K562 (cell line): ENCODE measurements around the gene FGFRL1. TPM values are rescaled to one million over a fixed set of nuclear protein-coding genes. Genes with fewer than 3 reads are reported as not detected.

ENCODE experiments used
- ATAC-seq: fragments of 200-7000 bp; cut with Tn5 transposase; 3 replicates; pipeline ENCODE4 v1.9.1; 2020; ENCODE audit warnings: moderate library complexity
- BruUV-seq: library from RNA; stranded (reverse); fragments of 400-500 nt; replicated peaks from 2 replicates; lab custom pipeline; 2021; lab: Mats Ljungman, UMichigan
- CTCF ChIA-PET: fragments of 300-600 bp; formaldehyde crosslinking; extraction: SDS; loops from one replicate; lab custom pipeline; 2021; ENCODE audit warnings: low intra/inter-chr PET ratio; lab: Yijun Ruan, JAX
- POLR2A ChIA-PET: fragments of 300-600, 350-650 bp; sonication (Branson Sonifier 250); formaldehyde crosslinking; extraction: SDS; loops from one replicate; lab custom pipeline; 2021; ENCODE audit warnings: antibody characterized with exemption, inconsistent platforms; lab: Yijun Ruan, JAX
- DNase-seq, 4 experiments: peaks; one replicate each; pipeline versions ENCODE4 v3.0.0 to v3.0.0-alpha.2; 2011 to 2018; ENCODE audit warnings: low spot score in 3 of 4, mixed read lengths in 3 of 4; ENCODE audit errors: extremely low read depth in 1 of 4
- FAIRE-seq: peaks from 2 replicates; lab custom pipeline; 2011; peaks lifted over from hg19 to GRCh38; lab: Jason Lieb, UNC
- H2AFZ ChIP-seq: 2 replicates; pipeline ENCODE4 v1.6.0; 2011; ENCODE audit warnings: low read depth, low read length, control low read depth, inconsistent platforms
- H3K27ac ChIP-seq: fragments of 200-600 bp; 3 replicates; pipeline ENCODE4 v1.8.0; 2011; ENCODE audit warnings: low read depth, mild to moderate bottlenecking, control low read depth, inconsistent platforms, low read length, moderate library complexity, mixed read lengths; ENCODE audit errors: extremely low read depth
- H3K27me3 ChIP-seq, 2 experiments: fragments of 300-600 bp in 1 of 2; 2 replicates in 1 of 2; 3 replicates in 1 of 2; pipeline versions ENCODE4 v1.6.0 to v1.8.0; 2011; ENCODE audit warnings: inconsistent platforms in 2 of 2, low read length in 2 of 2, mild to moderate bottlenecking in 1 of 2, mixed read lengths in 1 of 2, moderate library complexity in 1 of 2; ENCODE audit not compliant: control insufficient read depth in 2 of 2, insufficient read depth in 2 of 2
- H3K36me3 ChIP-seq: fragments of 300-600 bp; 3 replicates; pipeline ENCODE4 v1.8.0; 2011; ENCODE audit warnings: mild to moderate bottlenecking, low read length, inconsistent platforms; ENCODE audit not compliant: control insufficient read depth, insufficient read depth
- H3K4me1 ChIP-seq, 2 experiments: fragments of 200-600 bp in 1 of 2; replicated peaks in 1 of 2; 2 replicates in 1 of 2; 3 replicates in 1 of 2; pipeline versions ENCODE4 v1.5.1 to v1.8.0; 2011; ENCODE audit warnings: inconsistent platforms in 2 of 2, low read length in 2 of 2, mild to moderate bottlenecking in 1 of 2, mixed read lengths in 1 of 2, moderate library complexity in 1 of 2; ENCODE audit not compliant: control insufficient read depth in 2 of 2, insufficient read depth in 2 of 2
- H3K4me2 ChIP-seq: 2 replicates; pipeline ENCODE4 v1.6.1; 2011; ENCODE audit warnings: low read length, control low read depth, inconsistent platforms, mixed read lengths; ENCODE audit not compliant: insufficient read depth
- H3K4me3 ChIP-seq: fragments of 200-600 bp; sonication (generic), shearing (Covaris generic); 2 replicates; pipeline ENCODE4 v1.5.1; 2016; ENCODE audit warnings: control low read depth, inconsistent platforms
- H3K79me2 ChIP-seq: fragments of 200-600 bp; 3 replicates; pipeline ENCODE4 v1.8.0; 2011; ENCODE audit warnings: low read length, inconsistent platforms; ENCODE audit not compliant: control insufficient read depth, insufficient read depth
- H3K9ac ChIP-seq, 2 experiments: 2 replicates each; pipeline versions ENCODE4 v1.6.0 to v1.6.1; 2011; ENCODE audit warnings: low read depth in 2 of 2, low read length in 2 of 2, control low read depth in 1 of 2, inconsistent platforms in 1 of 2, mild to moderate bottlenecking in 1 of 2, mixed read lengths in 1 of 2; ENCODE audit not compliant: insufficient read depth in 1 of 2
- H3K9me1 ChIP-seq: one replicate; pipeline ENCODE4 v1.6.0; 2011; ENCODE audit warnings: inconsistent platforms, mild to moderate bottlenecking, low read length, moderate library complexity; ENCODE audit not compliant: control insufficient read depth, insufficient read depth
- H3K9me3 ChIP-seq: replicated peaks from 2 replicates; pipeline ENCODE4 v1.5.1; 2011; ENCODE audit warnings: low read depth, low read length, inconsistent platforms; ENCODE audit not compliant: control insufficient read depth, insufficient read depth
- H4K20me1 ChIP-seq: replicated peaks from 2 replicates; pipeline ENCODE4 v1.6.1; 2011; ENCODE audit warnings: low read length, inconsistent platforms, mixed read lengths; ENCODE audit not compliant: control insufficient read depth, insufficient read depth
- BCOR ChIP-seq: fragments of 450-650 bp; IDR thresholded peaks from 2 replicates; pipeline ENCODE4 v1.6.1; 2016
- CHD2 ChIP-seq: IDR thresholded peaks from 2 replicates; pipeline ENCODE4 v1.6.1; 2011; ENCODE audit warnings: low read depth, low read length
- ILF3 ChIP-seq: fragments of 450-650 bp; IDR thresholded peaks from 2 replicates; pipeline ENCODE4 v1.6.1; 2018; ENCODE audit warnings: antibody characterized with exemption, mild to moderate bottlenecking, moderate library complexity, borderline replicate concordance
- MITF ChIP-seq: IDR thresholded peaks from 2 replicates; pipeline ENCODE4 v1.6.1; 2014; ENCODE audit warnings: antibody characterized with exemption
- NCOA4 ChIP-seq: fragments of 450-650 bp; IDR thresholded peaks from 2 replicates; pipeline ENCODE4 v1.6.1; 2018; ENCODE audit warnings: mild to moderate bottlenecking; ENCODE audit not compliant: partially characterized antibody
- NEUROD1 ChIP-seq: fragments of 150-350 bp; IDR thresholded peaks from 2 replicates; pipeline ENCODE4 v1.6.1; 2014; ENCODE audit warnings: borderline replicate concordance, low read length, low read depth; ENCODE audit not compliant: partially characterized antibody
- RCOR1 ChIP-seq, 2 experiments: IDR thresholded peaks; 2 replicates each; pipeline ENCODE4 v1.6.1; 2012; ENCODE audit warnings: low read depth in 2 of 2, low read length in 2 of 2, borderline replicate concordance in 1 of 2, improper control_type of control experiment in 1 of 2
- TAF1 ChIP-seq: IDR thresholded peaks from 2 replicates; pipeline ENCODE4 v1.6.1; 2011; ENCODE audit warnings: mild to moderate bottlenecking, low read length, moderate library complexity; ENCODE audit not compliant: insufficient read depth, control insufficient read depth, severe bottlenecking; ENCODE audit errors: extremely low read depth
- ZFP36 ChIP-seq: fragments of 150-350 bp; IDR thresholded peaks from 2 replicates; pipeline ENCODE4 v1.6.1; 2018; ENCODE audit warnings: low read length, low read depth; ENCODE audit not compliant: partially characterized antibody
- ZSCAN32 ChIP-seq: fragments of 450-650 bp; formaldehyde crosslinking; IDR thresholded peaks from 2 replicates; pipeline ENCODE4 v1.4.0; 2020; ENCODE audit warnings: mild to moderate bottlenecking, moderate library complexity
- WGBS: fragments of 100-300 bp; shearing (Covaris generic); methylation state at CpG from one replicate; pipeline ENCODE4 v1.1.6; 2016; ENCODE audit warnings: low coverage, mixed read lengths; ENCODE audit not compliant: insufficient coverage; ENCODE audit errors: missing lambda C conversion rate; 5-methylcytosine and 5-hydroxymethylcytosine counted together
- in situ Hi-C: fragments of 300-500 bp; cut with MboI; formaldehyde crosslinking; loops from 4 replicates; pipeline ENCODE4 v1.15.0; 2018; ENCODE audit warnings: inconsistent platforms, mixed read lengths
- intact Hi-C: fragments of 100-400 bp; cut with micrococcal nuclease; formaldehyde crosslinking; loops from 2 replicates; pipeline ENCODE4 v1.14.2; 2022
- polyA plus RNA-seq, 8 experiments: library from polyadenylated mRNA; depleted of rRNA in 4 of 8; stranded (reverse) in 5 of 8; unstranded in 3 of 8; fragments of >200 nt; fragmentation: Nextera tagmentation in 2 of 8; fragmentation: Illumina TruSeq in 1 of 8; extraction: Ambion mirVana in 2 of 8; extraction: Trizol in 1 of 8; gene quantifications; 2 replicates each; pipeline versions ENCODE4 v1.2.1 to v1.2.3, GENCODE V29; 2011 to 2014; ENCODE audit warnings: inconsistent platforms in 1 of 8, missing spikeins in 1 of 8
- total RNA-seq, 7 experiments: library from RNA; depleted of rRNA in 6 of 7; stranded (reverse); fragments of >200 nt in 6 of 7; fragmentation: Illumina TruSeq in 2 of 7; extraction: Trizol in 2 of 7; gene quantifications; 2 replicates each; pipeline versions ENCODE4 v1.2.1 to v1.2.3, GENCODE V29; 2011 to 2021; ENCODE audit warnings: low replicate concordance in 1 of 7
- TF ChIP-seq, protein P1 (sequence below), 2 experiments: fragments of 450-650 bp in 1 of 2; IDR thresholded peaks; 2 replicates each; pipeline ENCODE4 v1.6.1; 2011 to 2017; ENCODE audit warnings: low read depth in 2 of 2, antibody characterized with exemption in 1 of 2, borderline replicate concordance in 1 of 2, low read length in 1 of 2, mild to moderate bottlenecking in 1 of 2, mixed read lengths in 1 of 2; ENCODE audit not compliant: control insufficient read depth in 1 of 2

The FGFRL1 gene
- total and polyA plus RNA-seq, 9 of the 15 experiments (the other 6 are each of a cell fraction or from before 2014, with no cell fraction given) = 0.34 to 49.9 (median 14.6) TPM

DNA sequence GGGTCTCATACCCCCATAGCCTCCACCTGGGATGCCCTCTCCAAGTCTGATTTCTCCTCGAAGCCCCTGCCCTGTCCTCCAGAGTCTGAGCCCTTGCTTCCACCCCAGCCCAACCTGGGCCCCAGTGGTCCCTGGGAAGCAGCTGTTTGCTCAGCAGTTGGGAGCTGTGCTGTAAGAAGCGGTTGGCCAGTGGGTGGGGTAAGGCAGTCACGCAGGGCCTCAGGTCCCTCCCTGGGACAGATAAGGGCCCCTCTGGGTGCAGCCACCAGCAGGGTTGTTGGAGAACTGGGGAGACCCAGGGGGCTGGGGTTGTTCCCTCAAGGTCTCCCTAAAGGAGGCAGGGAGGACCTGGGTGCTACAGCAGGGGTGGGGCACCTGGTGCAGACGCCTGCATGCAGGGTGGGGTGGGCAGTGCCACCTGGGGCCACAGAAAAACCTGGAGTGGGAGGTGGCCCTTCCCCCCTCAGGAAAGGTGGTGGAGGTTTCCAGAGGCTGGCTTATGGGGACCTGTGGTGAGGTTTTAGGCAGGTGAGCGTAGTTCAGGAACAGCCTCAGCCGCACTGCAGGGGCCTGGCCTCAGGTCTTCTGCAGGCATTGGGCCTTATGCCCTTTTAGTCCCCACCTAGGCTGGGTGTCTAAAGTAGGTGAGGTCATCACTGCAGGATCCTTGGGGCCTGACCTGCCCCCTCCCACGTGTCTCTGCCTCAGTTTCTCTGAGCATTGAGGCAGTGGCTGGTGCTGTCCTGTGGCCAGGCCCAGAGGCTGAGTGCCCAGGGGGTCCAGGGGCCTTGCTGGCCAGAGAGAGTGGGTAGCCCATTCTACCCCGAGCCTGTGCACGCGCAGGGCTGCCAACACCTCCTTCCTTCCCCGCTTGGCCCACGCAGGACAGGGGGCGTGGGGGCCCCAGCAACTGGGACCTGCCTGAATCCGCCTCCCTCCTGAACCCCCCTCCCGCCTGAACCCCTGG is 15.1 kb upstream of the FGFRL1 start:
- Histone ChIP-seq H3K4me1 (peaks cover 41 to 78% of the 10 kb centered on the region in 2 experiments), H3K9me1 (no peaks in the 10 kb centered on the region), H3K9me3 (no peaks in the 10 kb centered on the region), H3K27ac (peak overlapping the region; percentile 81), H3K79me2 (peaks cover 23% of the 10 kb centered on the region; the same call in 2 of the 3 replicates), H2AFZ (peak overlapping the region; percentile 32; the same call in 1 of the 2 replicates), H4K20me1 (no peaks in the 10 kb centered on the region), H3K36me3 (peaks cover 8% of the 10 kb centered on the region; the same call in 1 of the 3 replicates), H3K9ac (peak overlapping the region; percentile 78 to 94), H3K4me2 (peak overlapping the region; percentile 77), H3K4me3 (peak overlapping the region; percentile 47), H3K27me3 (no peaks in the 10 kb centered on the region)
- intact Hi-C loops = loop anchor here (10.0 kb wide), 1 partner anchor 48 kb away; no protein-coding TSS in a partner anchor
- peak; percentile 99 for FAIRE-seq
- DNase-seq = peak; percentile 66 to 93 (median 80)
- peak; percentile 75 for ATAC-seq
- WGBS = 10% methylated on average over 12 of the region's 15 CpGs
- ChIA-PET POLR2A (interaction anchor here (0.7 to 1.2 kb wide), 2 partner anchors 9 to 11 kb away, joined by 3 to 5 read pairs; partner anchors contain the start of gene IDUA), CTCF (no interaction called here)
- in situ Hi-C loops = no loop called here
- BruUV-seq = no TSS peak
- TF ChIP-seq, protein P1, sequence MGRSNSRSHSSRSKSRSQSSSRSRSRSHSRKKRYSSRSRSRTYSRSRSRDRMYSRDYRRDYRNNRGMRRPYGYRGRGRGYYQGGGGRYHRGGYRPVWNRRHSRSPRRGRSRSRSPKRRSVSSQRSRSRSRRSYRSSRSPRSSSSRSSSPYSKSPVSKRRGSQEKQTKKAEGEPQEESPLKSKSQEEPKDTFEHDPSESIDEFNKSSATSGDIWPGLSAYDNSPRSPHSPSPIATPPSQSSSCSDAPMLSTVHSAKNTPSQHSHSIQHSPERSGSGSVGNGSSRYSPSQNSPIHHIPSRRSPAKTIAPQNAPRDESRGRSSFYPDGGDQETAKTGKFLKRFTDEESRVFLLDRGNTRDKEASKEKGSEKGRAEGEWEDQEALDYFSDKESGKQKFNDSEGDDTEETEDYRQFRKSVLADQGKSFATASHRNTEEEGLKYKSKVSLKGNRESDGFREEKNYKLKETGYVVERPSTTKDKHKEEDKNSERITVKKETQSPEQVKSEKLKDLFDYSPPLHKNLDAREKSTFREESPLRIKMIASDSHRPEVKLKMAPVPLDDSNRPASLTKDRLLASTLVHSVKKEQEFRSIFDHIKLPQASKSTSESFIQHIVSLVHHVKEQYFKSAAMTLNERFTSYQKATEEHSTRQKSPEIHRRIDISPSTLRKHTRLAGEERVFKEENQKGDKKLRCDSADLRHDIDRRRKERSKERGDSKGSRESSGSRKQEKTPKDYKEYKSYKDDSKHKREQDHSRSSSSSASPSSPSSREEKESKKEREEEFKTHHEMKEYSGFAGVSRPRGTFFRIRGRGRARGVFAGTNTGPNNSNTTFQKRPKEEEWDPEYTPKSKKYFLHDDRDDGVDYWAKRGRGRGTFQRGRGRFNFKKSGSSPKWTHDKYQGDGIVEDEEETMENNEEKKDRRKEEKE (IDR thresholded peaks at IDR 0.05; ENCODE audit: borderline replicate concordance in 1 of 2, control insufficient read depth in 1 of 2, low read depth in 2 of 2, low read length in 1 of 2) = peak in 1 of 2 experiments; percentile 73; a peak in 1 of 4 replicates
- 0 out of 2 replicates have a peak, but pooled peaks have one; percentile 30 for TF ChIP-seq CHD2
- no peak for TF ChIP-seq NCOA4
- peak; percentile 52 for TF ChIP-seq TAF1
- peak; percentile 87 for TF ChIP-seq MITF
- TF ChIP-seq ZSCAN32 (CRISPR knock-in tag) = no peak
- no peak for TF ChIP-seq ILF3
- TF ChIP-seq NEUROD1 = peak; percentile 54
- TF ChIP-seq ZFP36 = no peak
- no peak for TF ChIP-seq BCOR
- TF ChIP-seq RCOR1 (IDR thresholded peaks at IDR 0.05; ENCODE audit: borderline replicate concordance in 1 of 2, low read depth in 2 of 2, low read length in 2 of 2) = peak in 1 of 2 experiments; percentile 64; a peak in 1 of 4 replicates
